NCI-H446 treated with DMSO at 0.1 percent for 48 hours (cell line): ENCODE results near the gene CDK5RAP2.
A peak's percentile ranks its signal among the peaks of the same experiment; 100 is the strongest.

Experiments used
- DNase-seq: peaks from one replicate; lab custom pipeline; 2025; lab: John Stamatoyannopoulos, UW

CDK5RAP2 gene

DNA sequence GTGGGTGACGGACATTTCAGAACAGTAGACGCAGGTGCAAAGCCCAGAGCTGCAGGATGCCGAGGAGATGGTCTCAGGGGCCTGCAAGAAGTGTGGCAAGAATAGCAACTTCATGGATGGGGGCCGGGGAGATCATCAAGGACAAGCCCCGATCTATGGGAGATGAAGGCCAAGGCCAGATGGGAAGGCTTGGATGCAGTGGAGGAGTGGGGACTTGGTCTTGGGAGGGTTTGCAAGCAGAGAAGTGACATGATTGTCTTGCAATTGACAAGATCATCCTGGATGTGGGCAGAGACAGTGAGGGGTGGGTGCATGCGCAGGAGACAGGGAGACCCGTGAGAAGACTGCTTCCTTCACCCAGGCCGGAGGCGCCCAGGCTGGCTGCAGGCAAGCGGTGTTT is 198.1 kb downstream of the CDK5RAP2 start:
- DNase-seq = no peak

DNA sequence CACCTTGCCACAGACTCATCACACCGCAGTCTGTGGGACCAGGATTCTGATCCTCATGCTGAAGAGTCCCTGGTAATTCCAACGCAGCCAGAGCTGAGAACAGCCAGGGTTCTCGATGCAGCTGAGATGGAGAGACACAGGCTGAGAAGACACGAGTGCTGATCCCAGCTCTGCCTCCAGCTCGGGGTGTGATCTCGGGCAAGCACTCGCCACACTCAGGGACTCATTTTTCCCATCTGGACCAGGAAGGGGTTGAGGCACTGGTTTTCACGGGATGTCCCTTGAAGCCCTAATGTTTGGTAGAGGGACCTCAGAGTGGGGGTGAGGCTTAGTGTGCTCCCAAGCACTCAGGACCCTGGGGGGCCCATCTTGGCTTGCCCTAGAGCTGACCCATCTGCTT is 200.4 kb downstream of the CDK5RAP2 start:
- no peak for DNase-seq

DNA sequence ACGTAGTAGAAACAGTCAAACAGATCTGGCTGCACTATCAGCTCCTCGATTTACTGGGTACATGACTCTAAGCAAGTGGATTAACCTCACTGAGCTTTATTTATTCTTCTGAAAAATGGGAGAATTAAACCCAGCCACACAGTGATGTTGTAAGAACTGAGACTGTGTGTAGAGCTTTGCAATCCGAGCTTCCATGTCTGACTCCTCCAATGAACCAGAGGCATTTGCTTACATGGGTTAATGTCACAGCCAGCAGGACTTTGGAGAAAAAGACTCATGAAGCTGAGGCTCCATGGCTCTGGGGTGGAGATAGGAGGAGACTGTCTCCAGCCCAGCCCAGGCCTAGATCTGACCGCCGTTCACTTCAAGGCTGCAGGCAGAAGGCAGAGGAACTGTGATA is 201.3 kb downstream of the CDK5RAP2 start:
- DNase-seq = no peak

DNA sequence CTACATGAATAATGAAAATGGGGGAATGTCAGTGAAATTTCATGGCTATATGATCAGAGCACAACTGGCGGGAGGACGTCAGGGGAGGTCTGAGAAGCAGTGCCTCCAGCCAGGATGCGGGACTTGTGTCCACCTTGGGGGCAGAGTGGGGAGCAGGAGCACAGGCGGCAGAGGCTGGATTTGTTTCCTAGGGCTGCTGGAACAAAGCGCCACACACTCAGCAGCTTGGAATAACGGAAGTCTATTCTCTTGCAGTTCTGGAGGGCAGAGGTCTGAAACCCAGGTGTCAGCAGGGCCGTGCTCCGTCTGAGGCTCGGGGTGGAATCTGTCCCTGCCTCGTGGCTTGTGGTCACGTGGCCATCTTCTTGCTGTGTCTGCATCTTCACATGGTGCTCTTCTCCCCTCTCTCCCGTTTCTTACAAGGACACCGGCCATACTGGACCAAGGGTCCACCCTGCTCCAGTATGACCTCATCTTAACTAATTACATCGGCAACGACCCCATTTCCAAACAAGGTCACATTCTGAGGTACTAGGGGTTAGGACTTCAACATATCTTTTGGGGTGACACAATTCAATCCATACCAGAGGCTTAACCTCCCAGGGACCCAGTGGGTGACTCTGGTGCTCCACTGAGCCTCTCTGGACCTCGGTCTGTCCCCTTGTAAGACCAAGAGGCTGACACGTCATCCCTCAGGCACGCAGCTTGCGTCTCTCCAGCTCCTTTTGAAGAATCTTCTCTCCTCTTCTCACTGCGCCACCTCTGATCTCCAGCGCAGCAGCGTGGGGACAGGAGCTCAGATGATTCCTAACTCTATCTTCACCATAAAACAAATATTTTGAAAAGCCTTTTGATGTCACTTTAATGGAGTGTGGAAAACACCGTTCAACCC is 202.5 kb downstream of the CDK5RAP2 start:
- DNase-seq = no peak

DNA sequence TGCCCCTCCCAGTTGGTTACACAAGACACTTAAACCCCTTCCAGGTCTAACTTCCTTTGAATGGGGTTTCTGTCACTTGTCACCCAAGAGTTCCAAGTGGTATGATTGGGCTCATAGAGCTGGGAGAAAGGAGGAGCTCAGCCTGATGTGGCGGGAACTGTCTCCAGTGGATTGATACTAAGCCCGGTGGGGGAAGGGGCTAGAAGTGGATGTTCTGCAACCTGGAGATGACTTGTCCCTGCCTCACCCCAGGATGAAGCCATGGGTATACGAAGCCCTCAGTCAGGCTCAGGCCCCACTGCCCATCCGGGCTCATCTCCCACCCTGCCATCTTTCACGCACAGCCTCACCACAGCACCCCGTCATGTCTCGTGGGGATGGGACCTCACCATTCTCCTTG is 203.9 kb downstream of the CDK5RAP2 start:
- DNase-seq = no peak

DNA sequence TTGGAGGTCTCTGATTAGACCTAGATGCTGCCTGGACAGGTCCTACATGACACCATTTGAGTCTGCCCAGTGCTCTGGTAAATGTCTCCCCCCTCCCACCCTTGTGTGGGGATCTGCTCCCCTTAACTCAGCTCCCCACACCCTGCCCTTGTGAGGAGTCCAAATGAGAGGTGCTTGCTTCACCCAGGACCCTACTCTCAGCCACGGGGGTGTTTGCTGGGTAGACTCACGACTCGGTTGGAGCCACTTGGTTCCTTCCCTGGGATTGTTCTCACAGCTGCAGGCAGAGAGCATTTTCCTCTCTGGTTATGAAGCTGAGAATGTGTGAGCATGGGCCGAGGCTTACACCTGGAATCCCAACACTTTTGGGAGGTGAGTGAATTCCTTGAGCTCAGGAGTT is 204.7 kb downstream of the CDK5RAP2 start:
- no peak for DNase-seq

DNA sequence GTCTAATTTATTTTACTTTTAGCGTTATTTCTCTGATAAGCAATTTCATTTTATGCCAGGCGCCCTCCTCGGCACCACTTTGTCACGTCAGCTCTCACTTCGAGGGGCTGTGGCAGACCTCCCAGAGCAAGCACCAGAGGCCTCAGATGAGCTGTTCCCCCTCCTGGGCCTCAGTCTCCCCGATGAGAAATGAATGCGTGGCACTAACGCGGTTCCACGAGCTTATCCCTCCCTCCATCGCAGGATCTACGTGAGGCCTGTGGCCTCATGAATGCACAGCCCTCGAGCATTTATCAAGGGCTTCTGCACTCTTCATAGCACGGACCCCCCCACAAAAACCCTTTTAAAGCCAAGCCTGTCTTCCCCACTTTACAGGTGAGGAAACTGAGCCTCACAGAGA is 205.2 kb downstream of the CDK5RAP2 start:
- no peak for DNase-seq

DNA sequence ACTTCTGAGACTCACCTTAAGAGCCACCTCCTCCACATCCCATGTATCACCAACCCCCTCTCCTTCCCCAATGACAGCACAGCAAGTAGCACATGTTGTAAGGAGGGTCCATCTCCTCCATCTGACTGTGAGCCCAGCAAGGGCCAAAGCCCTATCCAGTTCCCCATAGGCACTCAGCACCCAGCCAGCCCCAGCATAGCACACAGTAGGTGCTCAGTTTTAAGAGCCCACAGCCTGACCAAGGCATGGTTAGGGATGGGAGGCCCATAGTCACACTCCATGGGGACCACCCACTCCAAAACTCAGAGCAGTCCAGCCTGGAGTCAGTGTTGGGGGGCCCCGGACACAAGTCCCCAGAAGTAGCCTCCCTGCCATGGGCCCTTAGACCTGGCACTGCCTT is 205.7 kb downstream of the CDK5RAP2 start:
- no peak for DNase-seq

DNA sequence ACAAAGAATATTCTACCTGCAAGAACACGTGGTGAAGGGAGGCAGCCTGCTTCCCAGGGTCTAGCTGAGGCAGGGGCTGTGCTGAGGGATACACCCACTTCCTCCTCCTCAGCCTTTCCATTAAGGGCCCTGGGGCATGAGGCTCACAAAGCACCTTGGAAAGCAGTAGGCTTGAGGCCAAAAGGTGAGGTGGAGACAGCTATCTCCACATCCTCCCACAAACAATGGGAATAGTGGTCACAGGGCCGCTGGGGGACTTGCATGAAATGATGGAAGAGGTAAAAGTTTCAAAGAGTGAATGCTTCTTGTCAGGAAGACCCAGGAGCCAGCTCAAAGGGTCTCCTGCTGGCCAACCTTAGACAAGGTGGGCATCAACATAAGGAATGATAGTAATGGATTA is 207.9 kb downstream of the CDK5RAP2 start:
- DNase-seq = no peak

DNA sequence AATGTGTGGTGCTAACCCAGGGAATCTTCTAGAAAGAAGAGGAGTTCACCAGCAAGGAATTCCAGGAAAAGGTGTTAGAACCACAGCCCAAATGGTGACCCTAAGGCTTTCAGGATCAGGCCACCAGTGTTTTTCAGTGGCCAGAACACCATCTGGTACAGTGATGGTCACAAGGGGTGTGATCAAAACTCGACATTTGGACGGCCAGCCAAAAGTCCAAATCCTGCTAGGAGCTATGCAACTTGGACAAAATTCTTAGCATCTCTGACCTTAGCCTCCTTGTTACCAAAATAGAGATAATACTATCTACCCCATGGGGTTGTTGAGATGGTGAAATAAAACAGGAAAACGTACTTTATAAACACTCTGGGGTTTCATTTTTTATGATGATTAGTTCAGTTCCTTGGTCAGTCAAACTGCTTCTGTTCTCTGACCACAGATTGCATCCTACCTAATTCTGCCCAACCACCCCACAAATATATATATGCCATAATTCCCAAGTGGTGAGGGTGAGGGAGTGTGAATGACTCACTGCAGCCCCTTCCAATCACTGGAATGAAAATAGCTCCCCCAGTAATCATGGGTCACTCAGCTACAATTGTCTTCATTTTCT is 210.3 kb downstream of the CDK5RAP2 start:
- no peak for DNase-seq

DNA sequence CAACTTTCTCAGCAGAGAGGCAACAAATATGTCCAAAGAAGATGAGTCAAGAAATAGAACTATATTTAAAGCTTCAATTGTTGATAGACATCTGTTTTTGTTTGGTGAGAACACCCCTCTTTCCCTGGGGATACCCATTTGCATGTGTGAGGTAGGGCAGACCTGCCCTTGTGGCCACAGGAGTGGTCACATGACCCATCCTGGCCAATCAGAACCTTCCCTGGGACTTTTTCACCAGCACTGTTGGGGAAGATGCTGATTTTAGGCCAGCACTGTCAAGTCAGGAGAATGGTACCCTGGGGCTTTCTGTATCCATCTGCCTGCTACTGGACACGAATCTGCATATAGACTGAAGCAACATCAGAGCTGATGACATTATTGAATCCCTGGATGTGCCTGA is 211.2 kb downstream of the CDK5RAP2 start:
- no peak for DNase-seq

DNA sequence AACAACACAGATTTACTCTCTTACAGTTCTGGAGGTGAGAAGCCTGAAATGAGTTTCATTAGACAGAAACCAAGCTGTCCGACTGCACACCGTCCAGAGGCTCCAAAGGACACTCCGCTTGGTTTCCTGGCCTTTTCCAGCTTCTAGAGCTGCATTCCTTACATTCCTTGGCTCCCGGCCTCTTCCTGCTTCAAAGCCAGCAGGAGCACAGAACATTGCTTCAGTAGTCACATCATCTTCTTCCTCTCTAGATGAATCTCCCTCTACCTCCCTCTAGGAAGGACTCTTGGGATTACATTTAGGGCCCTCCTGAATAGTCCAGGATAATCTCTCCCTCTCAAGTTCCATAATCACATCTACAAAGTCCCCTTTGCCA is 213.3 kb downstream of the CDK5RAP2 start:
- DNase-seq = no peak

DNA sequence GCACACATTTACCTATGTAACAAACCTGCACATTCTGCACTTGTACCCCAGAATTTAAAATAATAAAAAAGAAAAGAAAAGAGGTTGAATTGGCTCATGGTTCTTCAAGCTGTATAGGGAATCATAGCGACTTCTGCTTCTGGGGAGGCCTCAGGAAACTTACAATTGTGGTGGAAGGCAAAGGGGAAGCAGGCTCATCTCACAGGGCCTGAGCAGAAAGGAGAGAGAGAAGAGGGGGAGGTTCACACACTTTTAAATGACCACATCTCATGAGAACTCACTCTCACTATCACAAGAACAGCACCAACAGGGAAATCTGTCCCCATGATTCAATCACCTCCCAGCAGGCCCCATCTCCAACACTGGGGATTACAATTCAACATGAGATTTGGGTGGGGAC is 214.6 kb downstream of the CDK5RAP2 start:
- DNase-seq = no peak

DNA sequence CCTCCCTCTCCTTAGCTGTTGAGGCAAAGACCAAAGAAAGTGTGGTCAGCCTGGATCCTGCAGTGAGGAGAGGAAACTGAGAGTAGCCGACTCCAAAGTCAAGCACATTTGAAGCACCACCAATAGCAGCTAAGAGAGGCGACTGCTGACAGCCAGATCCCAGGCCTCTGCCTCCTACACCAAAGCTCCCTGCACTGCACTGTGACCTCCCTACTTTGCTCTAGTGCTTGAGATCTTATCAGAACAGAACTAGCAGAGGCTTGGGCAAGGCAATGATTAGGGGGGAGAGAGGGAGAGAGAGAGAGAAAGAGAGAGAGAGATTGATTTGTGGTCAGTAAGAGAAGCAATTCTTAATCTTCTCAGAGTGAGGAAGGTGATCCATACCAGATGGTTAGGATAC is 216.3 kb downstream of the CDK5RAP2 start:
- no peak for DNase-seq

DNA sequence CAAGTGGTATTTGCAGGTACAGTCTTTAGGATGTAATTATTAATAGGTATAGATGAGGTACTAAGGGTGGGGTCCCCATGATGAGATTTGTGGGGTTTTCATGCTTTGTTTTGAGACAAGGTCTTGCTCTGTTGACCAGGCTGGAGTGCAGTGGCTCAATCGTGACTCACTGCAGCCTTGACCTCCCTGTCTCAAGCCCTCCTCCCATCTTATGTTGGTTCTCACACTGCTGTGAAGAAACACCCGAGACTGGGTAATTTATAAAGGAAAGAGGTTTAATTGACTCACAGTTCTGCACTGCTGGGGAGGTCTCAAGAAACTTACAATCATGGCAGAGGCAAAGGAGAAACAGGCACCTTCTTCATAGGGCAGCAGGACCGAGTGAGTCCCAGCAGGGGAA is 217.5 kb downstream of the CDK5RAP2 start:
- DNase-seq = no peak

DNA sequence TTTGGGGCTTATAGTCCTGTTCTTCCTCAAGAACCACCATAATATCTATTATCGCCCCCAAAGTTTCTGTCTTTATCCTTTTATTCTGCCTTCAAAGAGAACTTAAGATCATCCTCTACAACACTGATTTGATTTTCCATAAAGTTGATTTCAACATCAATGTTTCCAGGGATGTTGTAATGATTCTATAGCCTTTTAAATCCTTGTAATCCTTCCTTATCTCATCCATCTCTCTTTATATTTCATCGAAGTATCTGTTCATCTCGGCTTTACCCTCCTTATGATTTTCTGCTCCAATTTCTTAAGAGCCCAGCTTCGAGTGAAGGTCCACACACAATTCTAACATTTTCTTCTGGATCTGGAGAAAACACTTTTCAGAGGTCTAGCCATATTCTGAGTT is 218.4 kb downstream of the CDK5RAP2 start:
- no peak for DNase-seq

DNA sequence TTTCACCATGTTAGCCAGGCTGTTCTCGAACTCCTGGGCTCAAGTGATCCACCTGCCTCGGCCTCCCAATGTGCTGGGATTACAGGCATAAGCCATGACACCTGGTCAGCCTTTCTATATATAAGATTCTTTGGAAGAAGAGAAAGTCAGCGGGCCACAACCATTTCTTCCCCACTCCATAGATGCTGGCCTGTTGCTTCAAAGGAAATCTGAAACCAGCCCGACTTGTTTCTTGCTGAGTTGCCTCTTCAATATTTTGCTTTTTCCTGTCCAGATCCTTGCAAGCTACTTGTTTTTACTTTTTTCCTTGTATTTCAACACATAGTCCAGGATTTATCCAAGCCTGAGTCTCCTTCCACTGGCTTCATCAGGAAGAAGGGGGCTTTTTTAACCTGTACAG is 219.5 kb downstream of the CDK5RAP2 start:
- DNase-seq = no peak

DNA sequence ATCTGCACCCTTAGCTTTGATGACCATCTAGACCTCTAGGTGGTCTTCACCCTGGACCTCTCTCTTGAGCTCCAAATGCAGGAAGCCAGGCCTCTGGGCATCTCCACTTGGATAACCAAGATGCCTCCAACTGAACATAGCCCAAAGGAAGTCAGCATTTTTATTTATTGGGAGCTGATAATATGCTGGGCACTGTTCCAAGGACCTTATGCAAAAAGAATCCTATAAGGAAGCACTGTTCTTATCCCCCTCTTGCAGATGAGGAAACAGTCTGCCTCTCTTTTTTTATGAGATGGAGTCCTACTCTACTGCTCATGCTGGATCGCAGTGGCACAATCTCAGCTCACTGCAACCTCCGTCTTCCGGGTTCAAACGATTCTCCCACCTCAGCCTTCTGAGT is 219.9 kb downstream of the CDK5RAP2 start:
- no peak for DNase-seq

DNA sequence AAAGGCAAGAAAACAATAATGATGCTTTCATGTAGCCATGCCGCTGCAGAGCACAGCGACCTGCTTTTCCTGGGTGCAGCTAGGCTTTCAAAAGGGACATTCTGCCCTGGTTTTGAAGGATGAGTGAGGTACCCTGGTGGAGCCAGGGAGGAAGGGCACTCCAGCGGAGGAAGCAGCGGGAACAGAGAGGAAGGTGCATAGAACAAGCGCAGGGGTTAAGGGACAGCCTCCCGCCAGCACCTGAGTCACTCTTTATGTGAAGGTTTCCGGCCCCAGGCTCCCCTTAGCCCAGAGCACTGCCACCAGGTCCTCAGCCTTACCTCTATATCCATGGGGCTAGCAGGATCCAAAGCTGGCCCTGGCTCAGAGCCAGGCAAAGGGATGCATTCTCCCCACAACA is 221.1 kb downstream of the CDK5RAP2 start:
- DNase-seq = no peak

DNA sequence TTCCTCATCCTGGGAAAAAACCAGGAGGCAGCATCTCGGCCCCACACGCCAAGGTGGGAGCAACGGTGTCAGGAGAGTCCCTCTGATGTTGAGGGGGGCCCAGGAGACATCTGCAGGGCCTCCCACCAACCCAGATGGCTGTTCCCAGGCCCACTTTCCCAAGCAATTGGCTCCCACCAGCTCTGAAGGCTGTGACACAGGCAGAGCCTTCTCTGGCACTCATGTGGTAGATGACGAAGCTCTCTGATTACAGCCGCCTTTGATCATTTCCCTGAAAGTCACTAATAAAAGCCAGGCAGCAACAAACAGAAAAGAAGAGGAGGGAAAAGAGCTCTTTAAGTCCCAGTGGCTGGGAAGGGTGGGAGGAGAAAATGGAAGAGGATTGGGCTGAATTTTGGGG is 226.5 kb downstream of the CDK5RAP2 start:
- no peak for DNase-seq

DNA sequence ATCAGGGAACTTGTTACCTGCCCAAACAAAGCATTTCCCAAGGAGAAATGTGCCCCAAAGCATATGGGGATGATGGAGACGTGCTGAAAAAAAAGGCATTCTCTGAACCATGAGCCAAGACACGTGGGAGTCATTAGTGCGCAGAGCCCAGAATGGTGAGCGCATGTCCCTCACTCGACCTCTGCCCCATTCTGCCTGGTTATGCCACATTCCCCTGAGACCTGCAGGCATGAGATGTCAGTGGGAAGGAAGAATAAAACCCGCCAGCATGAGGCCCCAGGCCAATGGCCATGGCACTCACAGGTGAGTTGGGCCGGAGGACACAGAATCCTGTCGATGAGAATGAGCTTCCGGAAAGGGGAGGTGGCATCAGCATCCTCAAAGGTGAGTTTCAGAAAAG is 228.9 kb downstream of the CDK5RAP2 start:
- no peak for DNase-seq

DNA sequence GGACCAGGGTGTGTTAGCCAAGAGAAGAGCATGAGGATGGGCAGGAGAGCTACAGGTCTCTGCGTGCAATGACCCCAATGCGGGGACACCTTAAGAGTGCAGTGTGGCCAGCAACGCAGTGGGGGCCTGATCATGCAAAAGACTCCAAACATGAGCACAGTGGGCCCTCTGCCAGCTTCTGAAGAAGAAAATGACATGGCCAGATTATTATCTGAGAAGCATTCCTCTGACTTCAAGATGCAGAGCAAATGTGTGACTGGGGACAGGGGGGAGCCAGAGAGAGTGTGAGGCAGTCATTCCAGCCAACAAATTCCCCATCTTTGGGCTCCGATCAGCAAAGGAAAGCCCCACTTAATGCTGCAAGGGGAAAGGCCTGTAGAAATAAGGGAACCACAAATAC is 229.4 kb downstream of the CDK5RAP2 start:
- no peak for DNase-seq

DNA sequence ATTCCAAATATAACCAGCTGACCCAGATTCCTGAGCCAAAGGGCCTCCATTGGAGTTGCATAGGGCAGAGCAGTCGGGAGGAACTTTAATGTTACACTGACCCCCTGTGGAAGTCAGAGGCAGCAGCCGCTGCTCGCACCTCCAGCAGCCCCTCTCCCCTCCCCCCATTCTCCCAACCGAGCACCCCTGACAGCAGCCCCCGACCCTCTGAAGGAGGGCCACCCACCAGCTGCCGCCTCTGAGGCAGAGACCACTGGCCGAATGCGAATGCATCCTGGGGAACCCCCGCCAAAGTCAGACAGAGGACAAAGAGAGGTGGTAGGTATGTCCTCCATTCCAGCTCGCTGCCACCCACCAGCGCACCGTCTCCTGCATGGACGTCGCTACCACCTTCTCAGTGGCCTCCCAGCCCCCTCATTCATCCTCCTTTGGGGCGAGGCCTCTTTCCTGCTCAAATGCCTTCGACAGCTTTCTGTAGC is 231.0 kb downstream of the CDK5RAP2 start:
- DNase-seq = peak; percentile 14

DNA sequence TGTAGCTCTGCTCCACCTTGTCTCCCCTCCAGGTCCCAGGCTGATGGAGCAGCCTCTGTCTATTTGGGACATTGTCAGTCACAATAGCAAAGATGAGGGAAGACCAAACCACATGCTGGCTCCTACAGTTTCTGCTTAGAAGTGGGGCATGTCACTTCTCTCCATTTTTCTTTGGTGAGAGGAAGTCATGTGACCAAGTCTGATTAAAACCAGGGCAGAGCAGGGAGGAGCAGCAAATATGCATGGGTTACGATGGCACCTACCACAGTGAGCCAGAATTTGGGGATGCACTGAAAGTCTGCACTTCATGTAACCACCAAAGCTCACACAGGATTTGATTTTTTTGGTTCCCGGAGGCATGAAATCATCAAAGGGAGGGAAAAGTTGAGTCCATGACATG is 234.6 kb downstream of the CDK5RAP2 start:
- no peak for DNase-seq
